Superior temporal gyrus (tissue), 1 donor: ENCODE results near the gene MRGPRF.
A peak's percentile ranks its signal among the peaks of the same experiment; 100 is the strongest.
"Not testable (repeated sequence)": the region's sequence is repeated elsewhere in the genome, so short reads cannot be mapped to it uniquely, and the experiment has no call there.

Experiments used
- DNase-seq: peaks from one replicate; pipeline ENCODE4 v3.0.0-alpha.2; 2016; ENCODE audit errors: extremely low spot score

MRGPRF gene

GRCh38 chr11:69002570-69003231 lies 10.3 kb downstream of the MRGPRF start:
- DNase-seq: no peak

GRCh38 chr11:69002110-69002569 lies 10.9 kb downstream of the MRGPRF start:
- no peak for DNase-seq

- DNase-seq: no peak
Measured at GRCh38 chr11:69001243-69002081, 11.6 kb downstream of the MRGPRF start.

GRCh38 chr11:69000831-69001242 lies 12.2 kb downstream of the MRGPRF start:
- DNase-seq: no peak

- no peak for DNase-seq
Measured at GRCh38 chr11:69000391-69000790, 12.7 kb downstream of the MRGPRF start.

GRCh38 chr11:68999748-69000355 lies 13.2 kb downstream of the MRGPRF start:
- DNase-seq: not testable (repeated sequence)

GRCh38 chr11:68999093-68999747 lies 13.8 kb downstream of the MRGPRF start:
- no peak for DNase-seq

GRCh38 chr11:68998390-68998911 lies 14.6 kb downstream of the MRGPRF start:
- peak; percentile 25 for DNase-seq

GRCh38 chr11:68997995-68998348 lies 15.1 kb downstream of the MRGPRF start:
- no peak for DNase-seq

- DNase-seq: no peak
Measured at GRCh38 chr11:68997124-68997994, 15.7 kb downstream of the MRGPRF start.

- no peak for DNase-seq
Measured at GRCh38 chr11:68996376-68997123, 16.5 kb downstream of the MRGPRF start.

GRCh38 chr11:68994894-68995285 lies 18.2 kb downstream of the MRGPRF start:
- no peak for DNase-seq

GRCh38 chr11:68994161-68994893 lies 18.7 kb downstream of the MRGPRF start:
- DNase-seq: no peak

- DNase-seq: no peak
Measured at GRCh38 chr11:68993546-68993945, 19.5 kb downstream of the MRGPRF start.

- no peak for DNase-seq
Measured at GRCh38 chr11:68992743-68993255, 20.2 kb downstream of the MRGPRF start.

GRCh38 chr11:68990995-68991780 lies 21.9 kb downstream of the MRGPRF start:
- no peak for DNase-seq

GRCh38 chr11:68989936-68990606 lies 23.0 kb downstream of the MRGPRF start:
- DNase-seq: no peak

- DNase-seq: peak; percentile 64
Measured at GRCh38 chr11:68988491-68988890, 24.6 kb downstream of the MRGPRF start.
